ENCODE measurements around the gene SCGB1C1.
A peak's percentile ranks its signal among the peaks of the same experiment; 100 is the strongest.

DNA sequence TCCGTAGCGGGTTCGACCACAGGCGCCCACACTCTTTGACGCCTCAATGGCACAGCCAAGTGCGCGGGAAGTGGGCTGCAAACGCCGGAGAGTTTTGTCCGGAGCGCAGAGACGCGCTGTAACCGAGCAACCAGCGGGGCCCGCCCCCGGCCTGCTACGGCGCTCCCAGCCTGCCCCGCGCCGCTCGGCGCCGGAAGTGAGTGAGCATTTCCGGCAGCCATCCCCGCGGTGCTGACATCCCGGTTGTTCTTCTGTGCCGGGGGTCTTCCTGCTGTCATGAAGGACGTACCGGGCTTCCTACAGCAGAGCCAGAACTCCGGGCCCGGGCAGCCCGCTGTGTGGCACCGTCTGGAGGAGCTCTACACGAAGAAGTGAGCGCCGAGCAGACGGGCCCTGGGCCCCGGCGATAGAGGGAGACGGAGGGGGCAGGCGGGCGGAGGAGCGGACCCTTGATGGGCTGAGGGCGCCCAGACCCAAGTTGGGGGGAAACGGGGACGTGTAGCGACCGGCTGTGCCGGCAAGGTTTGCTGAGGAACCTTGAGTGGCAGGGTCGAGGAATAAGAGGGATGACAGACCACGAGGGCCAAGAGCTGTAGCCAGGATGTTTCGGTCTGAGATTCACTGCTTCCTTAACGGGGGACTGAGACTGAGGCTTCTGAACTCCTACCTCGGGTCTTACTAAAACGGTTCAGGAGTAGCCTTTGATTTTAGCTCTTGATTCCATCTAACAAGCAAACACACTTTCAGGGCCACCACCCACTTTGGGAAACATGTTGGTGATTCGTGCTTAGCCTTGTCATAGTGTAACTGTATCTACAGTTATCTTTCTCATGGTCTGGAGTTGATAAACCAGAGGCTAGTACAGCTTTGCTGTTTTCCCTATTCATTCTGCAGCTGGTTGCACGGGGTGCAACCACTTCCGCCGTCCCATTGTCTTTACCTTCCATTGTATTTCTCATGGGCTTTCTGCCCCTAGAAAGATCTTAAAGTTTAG lies 44.2 kb downstream of the SCGB1C1 start, which contains the start of gene PSMD13:
- TF ChIP-seq CHD2 (IDR thresholded peaks at IDR 0.05; ENCODE audit: low read length) (no peak), EGR1 (IDR thresholded peaks at IDR 0.05; ENCODE audit: borderline replicate concordance, low read depth, low read length) (no peak; the same call in 1 of the 2 replicates), KDM1A (IDR thresholded peaks at IDR 0.05; ENCODE audit: borderline replicate concordance, low read length) (no peak), POLR2AphosphoS5 (IDR thresholded peaks at IDR 0.05; ENCODE audit: low read depth, low read length) (no peak), TAF1 (IDR thresholded peaks at IDR 0.05; ENCODE audit: low read depth, low read length) (peak; percentile 59; the same call in 1 of the 2 replicates), EZH2 (IDR thresholded peaks at IDR 0.05; ENCODE audit: low read depth, low read length, severe bottlenecking) (no peak), JUND (IDR thresholded peaks at IDR 0.05; ENCODE audit: low read length) (no peak), ZNF274 (IDR thresholded peaks at IDR 0.05; ENCODE audit: borderline replicate concordance, extremely low read depth, low read length) (no peak), POLR2A (IDR thresholded peaks at IDR 0.05; ENCODE audit: control extremely low read depth in 1 of 2, low read depth in 2 of 2, low read length in 2 of 2) (peak in 1 of 2 experiments; percentile 18; a peak in 1 of 3 replicates)
- TF ChIP-seq, protein P1, sequence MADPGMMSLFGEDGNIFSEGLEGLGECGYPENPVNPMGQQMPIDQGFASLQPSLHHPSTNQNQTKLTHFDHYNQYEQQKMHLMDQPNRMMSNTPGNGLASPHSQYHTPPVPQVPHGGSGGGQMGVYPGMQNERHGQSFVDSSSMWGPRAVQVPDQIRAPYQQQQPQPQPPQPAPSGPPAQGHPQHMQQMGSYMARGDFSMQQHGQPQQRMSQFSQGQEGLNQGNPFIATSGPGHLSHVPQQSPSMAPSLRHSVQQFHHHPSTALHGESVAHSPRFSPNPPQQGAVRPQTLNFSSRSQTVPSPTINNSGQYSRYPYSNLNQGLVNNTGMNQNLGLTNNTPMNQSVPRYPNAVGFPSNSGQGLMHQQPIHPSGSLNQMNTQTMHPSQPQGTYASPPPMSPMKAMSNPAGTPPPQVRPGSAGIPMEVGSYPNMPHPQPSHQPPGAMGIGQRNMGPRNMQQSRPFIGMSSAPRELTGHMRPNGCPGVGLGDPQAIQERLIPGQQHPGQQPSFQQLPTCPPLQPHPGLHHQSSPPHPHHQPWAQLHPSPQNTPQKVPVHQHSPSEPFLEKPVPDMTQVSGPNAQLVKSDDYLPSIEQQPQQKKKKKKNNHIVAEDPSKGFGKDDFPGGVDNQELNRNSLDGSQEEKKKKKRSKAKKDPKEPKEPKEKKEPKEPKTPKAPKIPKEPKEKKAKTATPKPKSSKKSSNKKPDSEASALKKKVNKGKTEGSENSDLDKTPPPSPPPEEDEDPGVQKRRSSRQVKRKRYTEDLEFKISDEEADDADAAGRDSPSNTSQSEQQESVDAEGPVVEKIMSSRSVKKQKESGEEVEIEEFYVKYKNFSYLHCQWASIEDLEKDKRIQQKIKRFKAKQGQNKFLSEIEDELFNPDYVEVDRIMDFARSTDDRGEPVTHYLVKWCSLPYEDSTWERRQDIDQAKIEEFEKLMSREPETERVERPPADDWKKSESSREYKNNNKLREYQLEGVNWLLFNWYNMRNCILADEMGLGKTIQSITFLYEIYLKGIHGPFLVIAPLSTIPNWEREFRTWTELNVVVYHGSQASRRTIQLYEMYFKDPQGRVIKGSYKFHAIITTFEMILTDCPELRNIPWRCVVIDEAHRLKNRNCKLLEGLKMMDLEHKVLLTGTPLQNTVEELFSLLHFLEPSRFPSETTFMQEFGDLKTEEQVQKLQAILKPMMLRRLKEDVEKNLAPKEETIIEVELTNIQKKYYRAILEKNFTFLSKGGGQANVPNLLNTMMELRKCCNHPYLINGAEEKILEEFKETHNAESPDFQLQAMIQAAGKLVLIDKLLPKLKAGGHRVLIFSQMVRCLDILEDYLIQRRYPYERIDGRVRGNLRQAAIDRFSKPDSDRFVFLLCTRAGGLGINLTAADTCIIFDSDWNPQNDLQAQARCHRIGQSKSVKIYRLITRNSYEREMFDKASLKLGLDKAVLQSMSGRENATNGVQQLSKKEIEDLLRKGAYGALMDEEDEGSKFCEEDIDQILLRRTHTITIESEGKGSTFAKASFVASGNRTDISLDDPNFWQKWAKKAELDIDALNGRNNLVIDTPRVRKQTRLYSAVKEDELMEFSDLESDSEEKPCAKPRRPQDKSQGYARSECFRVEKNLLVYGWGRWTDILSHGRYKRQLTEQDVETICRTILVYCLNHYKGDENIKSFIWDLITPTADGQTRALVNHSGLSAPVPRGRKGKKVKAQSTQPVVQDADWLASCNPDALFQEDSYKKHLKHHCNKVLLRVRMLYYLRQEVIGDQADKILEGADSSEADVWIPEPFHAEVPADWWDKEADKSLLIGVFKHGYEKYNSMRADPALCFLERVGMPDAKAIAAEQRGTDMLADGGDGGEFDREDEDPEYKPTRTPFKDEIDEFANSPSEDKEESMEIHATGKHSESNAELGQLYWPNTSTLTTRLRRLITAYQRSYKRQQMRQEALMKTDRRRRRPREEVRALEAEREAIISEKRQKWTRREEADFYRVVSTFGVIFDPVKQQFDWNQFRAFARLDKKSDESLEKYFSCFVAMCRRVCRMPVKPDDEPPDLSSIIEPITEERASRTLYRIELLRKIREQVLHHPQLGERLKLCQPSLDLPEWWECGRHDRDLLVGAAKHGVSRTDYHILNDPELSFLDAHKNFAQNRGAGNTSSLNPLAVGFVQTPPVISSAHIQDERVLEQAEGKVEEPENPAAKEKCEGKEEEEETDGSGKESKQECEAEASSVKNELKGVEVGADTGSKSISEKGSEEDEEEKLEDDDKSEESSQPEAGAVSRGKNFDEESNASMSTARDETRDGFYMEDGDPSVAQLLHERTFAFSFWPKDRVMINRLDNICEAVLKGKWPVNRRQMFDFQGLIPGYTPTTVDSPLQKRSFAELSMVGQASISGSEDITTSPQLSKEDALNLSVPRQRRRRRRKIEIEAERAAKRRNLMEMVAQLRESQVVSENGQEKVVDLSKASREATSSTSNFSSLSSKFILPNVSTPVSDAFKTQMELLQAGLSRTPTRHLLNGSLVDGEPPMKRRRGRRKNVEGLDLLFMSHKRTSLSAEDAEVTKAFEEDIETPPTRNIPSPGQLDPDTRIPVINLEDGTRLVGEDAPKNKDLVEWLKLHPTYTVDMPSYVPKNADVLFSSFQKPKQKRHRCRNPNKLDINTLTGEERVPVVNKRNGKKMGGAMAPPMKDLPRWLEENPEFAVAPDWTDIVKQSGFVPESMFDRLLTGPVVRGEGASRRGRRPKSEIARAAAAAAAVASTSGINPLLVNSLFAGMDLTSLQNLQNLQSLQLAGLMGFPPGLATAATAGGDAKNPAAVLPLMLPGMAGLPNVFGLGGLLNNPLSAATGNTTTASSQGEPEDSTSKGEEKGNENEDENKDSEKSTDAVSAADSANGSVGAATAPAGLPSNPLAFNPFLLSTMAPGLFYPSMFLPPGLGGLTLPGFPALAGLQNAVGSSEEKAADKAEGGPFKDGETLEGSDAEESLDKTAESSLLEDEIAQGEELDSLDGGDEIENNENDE (IDR thresholded peaks at IDR 0.05; ENCODE audit: insufficient replicate concordance, low read length): no peak

Measured in H1 (cell line).